Vagina (tissue), 2 donors: Measurements from ENCODE around the gene PLXDC1. TPM values are rescaled to one million over a fixed set of nuclear protein-coding genes. Genes with fewer than 3 reads are reported as not detected.

Experiments used
- DNase-seq, 2 donors: peaks; one replicate each; pipeline ENCODE4 v3.0.0-alpha.2; 2017; ENCODE audit errors: extremely low spot score in 2 of 2
- H3K27ac ChIP-seq: fragments of 200-600 bp; sonication (generic); one replicate; pipeline ENCODE4 v1.5.1; 2019
- H3K27me3 ChIP-seq: fragments of 200-600 bp; sonication (generic); one replicate; pipeline ENCODE4 v1.5.1; 2019
- H3K36me3 ChIP-seq, 2 donors: fragments of 200-600 bp; sonication (generic); one replicate each; pipeline ENCODE4 v1.5.1; 2017 to 2019
- H3K4me1 ChIP-seq: fragments of 200-600 bp; sonication (generic); one replicate; pipeline ENCODE4 v1.5.1; 2019
- H3K4me3 ChIP-seq, 2 donors: fragments of 200-600 bp; sonication (generic); 1 replicate in 1 of 2; 2 replicates in 1 of 2; pipeline ENCODE4 v1.5.1; 2016 to 2019
- H3K9me3 ChIP-seq: fragments of 200-600 bp; sonication (generic); one replicate; pipeline ENCODE4 v1.5.1; 2019
- POLR2A ChIP-seq, 2 donors: fragments of 450-650 bp; IDR thresholded peaks; one replicate each; pipeline ENCODE4 v1.6.1; 2017; ENCODE audit warnings: antibody characterized with exemption in 2 of 2, mild to moderate bottlenecking in 2 of 2, moderate library complexity in 2 of 2
- POLR2AphosphoS5 ChIP-seq, 2 donors: sonication (generic); formaldehyde crosslinking; IDR thresholded peaks; one replicate each; pipeline ENCODE4 v1.9.0; 2017; ENCODE audit warnings: antibody characterized with exemption in 2 of 2, mild to moderate bottlenecking in 2 of 2, low read depth in 1 of 2; ENCODE audit not compliant: insufficient read depth in 1 of 2
- intact Hi-C: fragments of 100-400 bp; cut with DNase I; formaldehyde crosslinking; loops from one replicate; pipeline ENCODE4 v1.15.1; 2023
- small RNA-seq: library from RNA; depleted of rRNA; stranded (forward); fragments of <200 nt; gene quantifications from one replicate; pipeline ENCODE3, GENCODE V24; 2016
- total RNA-seq: library from RNA; depleted of rRNA; stranded (reverse); fragments of >200 nt; gene quantifications from one replicate; pipeline ENCODE4 v1.2.3, GENCODE V29; 2016
- TF ChIP-seq, protein P1 (sequence below), 3 experiments: fragments of 450-650 bp in 2 of 3; fragments of 200-600 bp in 1 of 3; sonication (generic) in 1 of 3; IDR thresholded peaks; one replicate each; pipeline ENCODE4 v1.5.1; 2017 to 2019; ENCODE audit warnings: antibody characterized with exemption in 3 of 3, mild to moderate bottlenecking in 2 of 3, moderate library complexity in 2 of 3

Gene PLXDC1
- total RNA-seq, 1 donor from 2014 or later = 6.6 TPM

DNA sequence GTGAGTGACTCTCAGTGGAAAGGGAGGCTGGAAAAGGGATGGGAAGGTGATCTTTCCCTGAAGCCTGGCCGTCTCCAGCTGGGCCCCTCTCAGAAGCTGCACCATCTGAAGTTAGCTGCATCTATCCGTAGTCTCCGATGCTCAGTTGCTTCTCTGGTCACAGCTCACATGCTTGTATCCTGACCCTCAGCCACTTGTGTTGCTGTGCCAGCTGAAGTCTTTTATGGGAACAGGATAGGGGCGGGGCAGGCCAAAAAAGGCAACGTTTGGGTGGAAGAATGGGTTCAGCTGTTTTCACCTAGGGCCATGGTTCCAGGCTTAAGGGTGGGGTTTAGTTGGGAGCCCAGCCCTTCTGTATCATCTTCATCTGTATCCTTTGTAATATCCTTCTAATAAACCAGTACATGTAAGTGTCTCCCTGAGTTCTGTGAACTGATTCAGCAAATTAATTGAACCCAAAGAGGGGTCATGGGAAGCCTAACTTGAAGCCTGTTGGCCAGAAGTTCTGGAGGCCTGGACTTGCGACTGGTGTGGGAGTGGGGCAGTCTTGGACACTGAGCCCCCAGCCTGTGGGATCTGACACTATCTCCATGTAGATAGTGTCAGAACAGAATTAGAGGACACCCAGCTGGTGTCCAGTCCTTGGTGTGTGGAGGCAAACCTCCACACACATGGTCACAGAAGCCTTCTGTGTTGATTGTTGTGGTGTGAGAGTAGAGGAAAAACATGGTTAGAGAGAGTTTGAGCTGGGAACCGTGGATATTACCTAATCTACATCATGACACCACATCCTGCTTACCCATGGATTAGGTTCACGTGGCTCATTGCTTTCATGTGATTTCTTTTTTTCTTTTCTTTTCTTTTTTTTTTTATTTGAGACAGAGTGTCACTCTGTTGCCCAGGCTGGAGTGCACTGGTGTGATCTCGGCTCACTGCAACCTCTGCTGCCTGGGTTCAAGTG lies 135.0 kb downstream of the PLXDC1 start:
- Histone ChIP-seq H3K4me3 (no peak overlapping the region), H3K4me1 (peaks cover 25% of the 10 kb centered on the region), H3K27me3 (no peaks in the 10 kb centered on the region), H3K27ac (no peak overlapping the region), H3K36me3 (no peaks in the 10 kb centered on the region), H3K9me3 (no peaks in the 10 kb centered on the region)
- no peak for DNase-seq
- TF ChIP-seq, protein P1, sequence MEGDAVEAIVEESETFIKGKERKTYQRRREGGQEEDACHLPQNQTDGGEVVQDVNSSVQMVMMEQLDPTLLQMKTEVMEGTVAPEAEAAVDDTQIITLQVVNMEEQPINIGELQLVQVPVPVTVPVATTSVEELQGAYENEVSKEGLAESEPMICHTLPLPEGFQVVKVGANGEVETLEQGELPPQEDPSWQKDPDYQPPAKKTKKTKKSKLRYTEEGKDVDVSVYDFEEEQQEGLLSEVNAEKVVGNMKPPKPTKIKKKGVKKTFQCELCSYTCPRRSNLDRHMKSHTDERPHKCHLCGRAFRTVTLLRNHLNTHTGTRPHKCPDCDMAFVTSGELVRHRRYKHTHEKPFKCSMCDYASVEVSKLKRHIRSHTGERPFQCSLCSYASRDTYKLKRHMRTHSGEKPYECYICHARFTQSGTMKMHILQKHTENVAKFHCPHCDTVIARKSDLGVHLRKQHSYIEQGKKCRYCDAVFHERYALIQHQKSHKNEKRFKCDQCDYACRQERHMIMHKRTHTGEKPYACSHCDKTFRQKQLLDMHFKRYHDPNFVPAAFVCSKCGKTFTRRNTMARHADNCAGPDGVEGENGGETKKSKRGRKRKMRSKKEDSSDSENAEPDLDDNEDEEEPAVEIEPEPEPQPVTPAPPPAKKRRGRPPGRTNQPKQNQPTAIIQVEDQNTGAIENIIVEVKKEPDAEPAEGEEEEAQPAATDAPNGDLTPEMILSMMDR (IDR thresholded peaks at IDR 0.05) = no peak
- no peak for TF ChIP-seq POLR2A (IDR thresholded peaks at IDR 0.05)
- TF ChIP-seq POLR2AphosphoS5 (IDR thresholded peaks at IDR 0.05; ENCODE audit: insufficient read depth in 1 of 2, low read depth in 1 of 2) = no peak
- intact Hi-C loops = no loop called here

DNA sequence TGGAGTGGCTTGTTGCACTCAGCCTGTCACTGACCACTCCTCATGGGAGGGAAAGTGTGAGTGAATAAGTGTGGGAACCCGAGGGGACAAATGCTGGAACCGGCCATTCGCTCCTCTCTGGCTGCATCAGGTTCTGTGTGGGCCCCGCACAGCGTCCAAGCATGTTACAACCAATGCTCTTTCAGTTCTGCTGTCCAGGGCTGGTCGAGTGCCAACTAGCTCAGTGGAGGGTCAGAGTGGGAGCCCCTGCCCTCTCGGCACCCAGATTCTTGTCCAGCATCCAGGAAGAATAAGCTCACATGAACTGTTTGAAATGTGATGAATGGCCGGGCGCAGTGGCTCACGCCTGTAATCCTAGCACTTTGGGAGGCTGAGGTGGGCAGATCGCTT lies 135.9 kb downstream of the PLXDC1 start:
- Histone ChIP-seq H3K4me3 (no peak overlapping the region), H3K27ac (peak overlapping the region; percentile 52), H3K4me1 (peaks cover 25% of the 10 kb centered on the region), H3K36me3 (no peaks in the 10 kb centered on the region), H3K9me3 (no peaks in the 10 kb centered on the region), H3K27me3 (no peaks in the 10 kb centered on the region)
- DNase-seq = no peak
- no peak for TF ChIP-seq POLR2A (IDR thresholded peaks at IDR 0.05)
- TF ChIP-seq, protein P1 (IDR thresholded peaks at IDR 0.05) = no peak
- TF ChIP-seq POLR2AphosphoS5 (IDR thresholded peaks at IDR 0.05; ENCODE audit: insufficient read depth in 1 of 2, low read depth in 1 of 2) = no peak
- intact Hi-C loops = no loop called here

GRCh38 chr17:39014795-39015545 lies 136.5 kb downstream of the PLXDC1 start:
- intact Hi-C loops = no loop called here
- Histone ChIP-seq H3K4me1 (peaks cover 25% of the 10 kb centered on the region), H3K27ac (peak overlapping the region; percentile 52), H3K9me3 (no peaks in the 10 kb centered on the region), H3K27me3 (no peaks in the 10 kb centered on the region), H3K4me3 (no peak overlapping the region), H3K36me3 (no peaks in the 10 kb centered on the region)
- no peak for DNase-seq
- no peak for TF ChIP-seq POLR2A (IDR thresholded peaks at IDR 0.05)
- TF ChIP-seq POLR2AphosphoS5 (IDR thresholded peaks at IDR 0.05; ENCODE audit: insufficient read depth in 1 of 2, low read depth in 1 of 2) = no peak
- TF ChIP-seq, protein P1 (IDR thresholded peaks at IDR 0.05) = no peak

- Histone ChIP-seq H3K27ac (peak overlapping the region; percentile 52), H3K36me3 (no peaks in the 10 kb centered on the region), H3K4me1 (peaks cover 25% of the 10 kb centered on the region), H3K27me3 (no peaks in the 10 kb centered on the region), H3K4me3 (no peak overlapping the region), H3K9me3 (no peaks in the 10 kb centered on the region)
- no peak for DNase-seq
- intact Hi-C loops = no loop called here
- TF ChIP-seq, protein P1 (IDR thresholded peaks at IDR 0.05) = no peak
- no peak for TF ChIP-seq POLR2A (IDR thresholded peaks at IDR 0.05)
- no peak for TF ChIP-seq POLR2AphosphoS5 (IDR thresholded peaks at IDR 0.05; ENCODE audit: insufficient read depth in 1 of 2, low read depth in 1 of 2)
These were observed 137.2 kb downstream of the PLXDC1 start for GRCh38 chr17:39014044-39014794.

Small RNAs within 50 kb of the gene (small RNA-seq; reads per million reads assigned to genes)
- gene AC091178.1 = not detected

Other genes with a start within 250 kb of the PLXDC1 start
- not detected for gene FBXO47, start 184.2 kb downstream of the PLXDC1 start, total RNA-seq
- not detected for gene ARL5C, start 14.5 kb upstream of the PLXDC1 start, total RNA-seq
- 8.3 TPM for gene CACNB1, start 46.0 kb upstream of the PLXDC1 start, total RNA-seq
- 2,758 TPM for gene RPL19, start 48.6 kb upstream of the PLXDC1 start, total RNA-seq
- 0.98 TPM for gene STAC2, start 74.3 kb upstream of the PLXDC1 start, total RNA-seq
- gene FBXL20, start 250.0 kb upstream of the PLXDC1 start, total RNA-seq = 15.7 TPM